Uterus (tissue), 4 donors: ENCODE results near the gene L1CAM. TPM values are rescaled to one million over a fixed set of nuclear protein-coding genes. Genes with fewer than 3 reads are reported as not detected.

Source experiments
- DNase-seq, 2 donors: peaks; one replicate each; pipeline ENCODE4 v3.0.0-alpha.2; 2019 to 2020
- H3K27ac ChIP-seq, 2 donors: fragments of 200-600 bp; sonication (generic); 1 replicate in 1 of 2; 2 replicates in 1 of 2; pipeline ENCODE4 v1.5.1; 2016 to 2018
- H3K27me3 ChIP-seq, 2 donors: fragments of 200-600 bp; sonication (generic); one replicate each; pipeline ENCODE4 v1.5.1; 2018 to 2019; ENCODE audit warnings: control low read depth in 1 of 2
- H3K36me3 ChIP-seq, 2 donors: fragments of 200-600 bp; sonication (generic); one replicate each; pipeline ENCODE4 v1.5.1; 2019; ENCODE audit warnings: control low read depth in 1 of 2
- H3K4me1 ChIP-seq, 2 donors: fragments of 200-600 bp; sonication (generic); one replicate each; pipeline ENCODE4 v1.5.1; 2018 to 2019; ENCODE audit warnings: control low read depth in 1 of 2
- H3K4me3 ChIP-seq, 2 donors: fragments of 200-600 bp; sonication (generic); 1 replicate in 1 of 2; 2 replicates in 1 of 2; pipeline ENCODE4 v1.5.1; 2018 to 2019; ENCODE audit warnings: mild to moderate bottlenecking in 1 of 2
- H3K9me3 ChIP-seq, 2 donors: fragments of 200-600 bp; sonication (generic); one replicate each; pipeline ENCODE4 v1.5.1; 2019; ENCODE audit warnings: control low read depth in 1 of 2
- CTCF ChIP-seq, 4 experiments: fragments of 200-600 bp in 2 of 4; fragments of 450-650 bp in 2 of 4; sonication (generic) in 2 of 4; IDR thresholded peaks; one replicate each; pipeline ENCODE4 v1.5.1; 2016 to 2019; ENCODE audit warnings: antibody characterized with exemption in 4 of 4, mild to moderate bottlenecking in 2 of 4, moderate library complexity in 1 of 4
- POLR2A ChIP-seq, 2 donors: fragments of 450-650 bp; IDR thresholded peaks; one replicate each; pipeline ENCODE4 v1.6.1; 2016; ENCODE audit warnings: antibody characterized with exemption in 2 of 2, mild to moderate bottlenecking in 1 of 2, moderate library complexity in 1 of 2
- intact Hi-C: fragments of 100-400 bp; cut with DNase I; formaldehyde crosslinking; loops from one replicate; pipeline ENCODE4 v1.15.1; 2023; ENCODE audit warnings: low total_unique reads
- total RNA-seq, 4 donors: library from RNA; depleted of rRNA in 3 of 4; stranded (reverse); fragments of >200 nt in 3 of 4; gene quantifications; one replicate each; pipeline versions ENCODE4 v1.1.0 to v1.2.4, GENCODE V29; 2014 to 2023
- donor health status: DM: yes; HTN: yes; CAD: no.

The L1CAM gene
- total RNA-seq, 4 donors from 2014 or later: 0.26 to 5.1 (median 2.8) TPM; not detected in 1

- TF ChIP-seq POLR2A (IDR thresholded peaks at IDR 0.05) (no peak), CTCF (IDR thresholded peaks at IDR 0.05) (no peak)
These were observed 40.5 kb upstream of the L1CAM start for GRCh38 chrX:153926552-153926857.

DNA sequence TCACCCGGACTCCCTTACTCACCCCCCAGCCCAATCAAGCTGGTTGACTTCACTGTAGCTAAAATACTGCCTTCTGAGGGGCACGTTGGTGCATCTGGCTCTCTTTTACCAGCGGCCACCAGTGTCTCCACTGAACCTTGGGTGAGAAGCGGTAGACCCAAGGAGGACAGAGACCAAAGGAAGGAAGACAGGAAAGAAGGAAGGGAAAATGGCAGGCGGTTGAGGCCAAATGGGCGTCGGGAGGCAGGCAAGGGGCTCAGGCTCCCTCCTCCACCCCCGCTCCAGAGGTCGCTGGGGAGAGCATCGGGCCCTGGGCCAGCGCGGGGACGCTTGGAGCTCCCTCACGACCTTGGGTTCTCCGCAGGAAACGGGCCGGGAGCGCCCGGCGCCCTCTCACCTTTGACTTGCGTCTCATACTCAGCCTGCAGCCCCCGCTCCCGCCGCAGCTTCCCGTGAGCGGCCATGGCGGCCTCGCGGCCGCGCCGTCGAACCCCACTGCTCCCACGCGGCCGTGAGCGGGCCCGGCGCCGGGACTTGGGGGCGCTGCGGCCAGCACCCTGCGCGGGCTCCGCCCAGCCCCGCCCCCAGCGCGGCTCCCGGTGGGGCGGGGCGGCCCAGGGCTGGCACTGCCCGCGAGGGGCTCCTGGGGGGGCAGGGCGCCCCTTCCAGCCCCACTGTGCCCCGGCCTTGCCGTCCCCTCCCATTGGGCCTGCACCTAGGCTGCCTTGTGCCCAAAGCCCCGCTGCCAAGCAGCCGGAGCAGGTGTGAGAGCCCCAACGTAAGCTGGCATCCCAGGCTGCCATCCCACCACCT is 40.0 kb upstream of the L1CAM start, which contains the start of gene ARHGAP4:
Gene ARHGAP4, minus strand, starts transcription at position 526 of the 813 bp plus-strand sequence. Its CDS starts 62 bp downstream, at position 464.
- TF ChIP-seq CTCF (IDR thresholded peaks at IDR 0.05) (no peak), POLR2A (IDR thresholded peaks at IDR 0.05) (no peak)
- peak within 1 kb of the TSS; percentile 92 to 97 for H3K27ac ChIP-seq
- DNase-seq: no peak
- no peaks in the 10 kb centered on the region for H3K9me3 ChIP-seq
- intact Hi-C loops: no loop called here
- H3K4me1 ChIP-seq: peaks cover 3 to 9% of the 10 kb centered on the region in 2 donors
- no peaks in the 10 kb centered on the region for H3K27me3 ChIP-seq
- no peaks in the 10 kb centered on the region for H3K36me3 ChIP-seq
- peak within 1 kb of the TSS in 1 of 2 donors; percentile 71 for H3K4me3 ChIP-seq

More at GRCh38 chrX:153926552-153926857, 40.5 kb upstream of the L1CAM start:
- no peaks in the 10 kb centered on the region for H3K36me3 ChIP-seq
- H3K27ac ChIP-seq: peak overlapping the region; percentile 92 to 97
- H3K4me3 ChIP-seq: no peak overlapping the region
- no peak for DNase-seq
- intact Hi-C loops: no loop called here
- H3K27me3 ChIP-seq: no peaks in the 10 kb centered on the region
- peaks cover 3 to 8% of the 10 kb centered on the region in 2 donors for H3K4me1 ChIP-seq
- no peaks in the 10 kb centered on the region for H3K9me3 ChIP-seq

- H3K4me1 ChIP-seq: peaks cover 3 to 9% of the 10 kb centered on the region in 2 donors
- no peak overlapping the region for H3K27ac ChIP-seq
- no peak for DNase-seq
These were observed 39.4 kb upstream of the L1CAM start for GRCh38 chrX:153925387-153925738.

DNA sequence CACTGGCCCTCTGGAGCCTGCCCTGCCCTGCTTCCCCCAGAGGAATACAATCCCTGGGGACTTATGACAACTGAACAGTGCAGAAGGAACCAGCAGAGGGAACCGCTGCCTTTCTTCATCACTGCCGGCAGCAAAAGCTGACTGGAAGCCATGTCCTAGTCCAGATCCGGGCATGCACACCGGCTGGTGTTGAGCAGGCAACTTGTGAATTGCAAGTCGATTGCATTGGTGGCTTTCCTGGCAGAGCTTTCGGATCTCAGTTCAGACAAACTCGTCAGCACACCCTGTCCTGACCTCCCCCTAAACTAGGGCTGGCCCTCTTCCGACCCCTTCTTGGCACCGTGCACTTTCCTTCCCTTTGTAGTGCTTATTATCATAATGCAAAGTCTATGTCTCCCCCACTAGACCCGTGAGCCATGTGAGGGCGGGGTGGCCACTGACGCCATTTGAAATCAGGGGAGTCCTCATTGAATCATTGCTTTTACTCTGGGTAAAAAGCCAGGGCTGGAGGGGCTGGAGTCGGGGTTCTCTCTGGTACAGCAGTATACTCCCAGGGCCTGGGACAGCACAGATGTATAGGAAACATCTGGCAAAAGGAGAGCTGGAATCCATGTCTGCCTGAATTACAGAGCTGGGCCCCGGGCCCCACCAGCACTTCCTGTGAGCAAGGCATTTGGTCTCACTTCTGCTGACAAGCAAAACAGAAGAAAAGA is 38.3 kb upstream of the L1CAM start:
- Histone ChIP-seq H3K36me3 (no peaks in the 10 kb centered on the region), H3K9me3 (no peaks in the 10 kb centered on the region), H3K4me1 (peaks cover 3 to 9% of the 10 kb centered on the region in 2 donors), H3K27ac (no peak overlapping the region), H3K4me3 (no peak overlapping the region), H3K27me3 (no peaks in the 10 kb centered on the region)
- TF ChIP-seq POLR2A (IDR thresholded peaks at IDR 0.05): no peak
- peak in 1 of 4 experiments; percentile 16 for TF ChIP-seq CTCF (IDR thresholded peaks at IDR 0.05)
- peak in 1 of 2 donors; percentile 55 for DNase-seq
- intact Hi-C loops: no loop called here

More at GRCh38 chrX:153925387-153925738, 39.4 kb upstream of the L1CAM start:
- Histone ChIP-seq H3K4me3 (no peak overlapping the region), H3K9me3 (no peaks in the 10 kb centered on the region), H3K27me3 (no peaks in the 10 kb centered on the region), H3K36me3 (no peaks in the 10 kb centered on the region)
- TF ChIP-seq POLR2A (IDR thresholded peaks at IDR 0.05) (no peak), CTCF (IDR thresholded peaks at IDR 0.05) (no peak)
- intact Hi-C loops: no loop called here
